ENCODE data around the gene CENPB.

The CENPB gene

GRCh38 chr20:3766422-3767109 is 20.0 kb downstream of the CENPB start:
- DNase-seq: no peak

GRCh38 chr20:3765171-3765882 is 21.2 kb downstream of the CENPB start:
- no peak for DNase-seq

- no peak for DNase-seq
Measured at GRCh38 chr20:3764659-3765058, 21.9 kb downstream of the CENPB start.

GRCh38 chr20:3763671-3764601 is 22.6 kb downstream of the CENPB start:
- no peak for DNase-seq

GRCh38 chr20:3760655-3761348 is 25.7 kb downstream of the CENPB start:
- no peak for DNase-seq

- no peak for DNase-seq
Measured at GRCh38 chr20:3759884-3760283, 26.7 kb downstream of the CENPB start.

GRCh38 chr20:3759316-3759823 is 27.2 kb downstream of the CENPB start:
- DNase-seq: no peak

- no peak for DNase-seq
Measured at GRCh38 chr20:3758566-3758965, 28.0 kb downstream of the CENPB start.

GRCh38 chr20:3757268-3757667 is 29.3 kb downstream of the CENPB start:
- DNase-seq: no peak

- no peak for DNase-seq
Measured at GRCh38 chr20:3755814-3756480, 30.6 kb downstream of the CENPB start.

GRCh38 chr20:3755269-3755668 is 31.3 kb downstream of the CENPB start:
- no peak for DNase-seq

- DNase-seq: no peak
Measured at GRCh38 chr20:3754276-3754630, 32.3 kb downstream of the CENPB start.

- DNase-seq: no peak
Measured at GRCh38 chr20:3753501-3754275, 32.9 kb downstream of the CENPB start.

- peak; percentile 7 for DNase-seq
Measured at GRCh38 chr20:3753098-3753497, 33.4 kb downstream of the CENPB start.

- no peak for DNase-seq
Measured at GRCh38 chr20:3752386-3752759, 34.2 kb downstream of the CENPB start.

GRCh38 chr20:3751675-3752385 is 34.7 kb downstream of the CENPB start:
- DNase-seq: no peak

GRCh38 chr20:3751305-3751674 is 35.2 kb downstream of the CENPB start:
- DNase-seq: no peak

GRCh38 chr20:3749689-3750531 is 36.6 kb downstream of the CENPB start:
- no peak for DNase-seq

GRCh38 chr20:3749087-3749688 is 37.4 kb downstream of the CENPB start:
- no peak for DNase-seq

All from amniotic stem cell (primary cell).